Measurements from ENCODE around the gene AP1AR. TPM values are rescaled to one million over a fixed set of nuclear protein-coding genes. Genes with fewer than 3 reads are reported as not detected.
A peak's percentile ranks its signal among the peaks of the same experiment; 100 is the strongest.

The AP1AR gene
- polyA plus RNA-seq (2013, experiment 1 of 2), result 18.7 TPM
- polyA plus RNA-seq (2013, experiment 2 of 2), result 18.6 TPM

- peak within 1 kb of the TSS; percentile 95 for H3K4me2 ChIP-seq (ENCODE audit: low read length)
- peaks cover 18% of the 10 kb centered on the region for H3K79me2 ChIP-seq (ENCODE audit: control insufficient read depth, insufficient read depth, low read length)
- peaks cover 4% of the 10 kb centered on the region for H3K79me1 ChIP-seq (ENCODE audit: low read length)
- peak within 1 kb of the TSS; percentile 5 for H4K5ac ChIP-seq (ENCODE audit: low read length)
- no peak within 1 kb of the TSS for H2BK15ac ChIP-seq (replicated peaks; ENCODE audit: low read depth)
- H3K4ac ChIP-seq (ENCODE audit: low read depth, low read length), result peak within 1 kb of the TSS; percentile 43
- H3K23ac ChIP-seq (ENCODE audit: low read length), result no peak within 1 kb of the TSS
- H3K56ac ChIP-seq (ENCODE audit: low read length), result peak within 1 kb of the TSS; percentile 99
- peak within 1 kb of the TSS; percentile 93 for H3K4me3 ChIP-seq (ENCODE audit: low read length)
- H3K27me3 ChIP-seq (ENCODE audit: insufficient read depth, low read length, poor library complexity), result no peaks in the 10 kb centered on the region
- H2BK120ac ChIP-seq (ENCODE audit: low read depth, low read length), result no peak within 1 kb of the TSS
- H3K36me3 ChIP-seq (ENCODE audit: control insufficient read depth, insufficient read depth, low read length), result no peaks in the 10 kb centered on the region
- peaks cover 2% of the 10 kb centered on the region for H3K4me1 ChIP-seq (ENCODE audit: control insufficient read depth, low read depth, low read length)
- H2BK5ac ChIP-seq (ENCODE audit: low read length), result peak within 1 kb of the TSS; percentile 89
- no peak within 1 kb of the TSS for H2AK5ac ChIP-seq (ENCODE audit: low read length)
- no CpG with 5 or more reads among the region's 70 CpGs for WGBS (ENCODE audit: extremely low coverage, insufficient coverage, low lambda C conversion rate)
- peak; percentile 93 for DNase-seq
- peak within 1 kb of the TSS; percentile 69 for H3K18ac ChIP-seq (ENCODE audit: low read length)
- H3K9ac ChIP-seq (ENCODE audit: low read length), result peak within 1 kb of the TSS; percentile 98
- H4K8ac ChIP-seq (ENCODE audit: low read depth, low read length), result no peak within 1 kb of the TSS
- H3K27ac ChIP-seq (ENCODE audit: low read depth, low read length), result peak within 1 kb of the TSS; percentile 98
These were observed at the start of gene AP1AR for GRCh38 chr4:112231779-112232713. TSS of gene AP1AR (plus strand) at chr4:112231787. CDS start at chr4:112232092, 305 bp downstream.

GRCh38 chr4:112182604-112183003 is 49.0 kb upstream of the AP1AR start:
- no peak overlapping the region for H2BK15ac ChIP-seq (replicated peaks; ENCODE audit: low read depth)
- no peak overlapping the region for H3K56ac ChIP-seq (ENCODE audit: low read length)
- H3K9ac ChIP-seq (ENCODE audit: low read length), result no peak overlapping the region
- no peak overlapping the region for H4K8ac ChIP-seq (ENCODE audit: low read depth, low read length)
- no peaks in the 10 kb centered on the region for H3K36me3 ChIP-seq (ENCODE audit: control insufficient read depth, insufficient read depth, low read length)
- H3K4me1 ChIP-seq (ENCODE audit: control insufficient read depth, low read depth, low read length), result no peaks in the 10 kb centered on the region
- no peak overlapping the region for H4K5ac ChIP-seq (ENCODE audit: low read length)
- H3K27ac ChIP-seq (ENCODE audit: low read depth, low read length), result no peak overlapping the region
- H3K27me3 ChIP-seq (ENCODE audit: insufficient read depth, low read length, poor library complexity), result no peaks in the 10 kb centered on the region
- H2BK120ac ChIP-seq (ENCODE audit: low read depth, low read length), result no peak overlapping the region
- H2AK5ac ChIP-seq (ENCODE audit: low read length), result no peak overlapping the region
- H3K4ac ChIP-seq (ENCODE audit: low read depth, low read length), result no peak overlapping the region
- H3K18ac ChIP-seq (ENCODE audit: low read length), result no peak overlapping the region
- H3K4me2 ChIP-seq (ENCODE audit: low read length), result no peak overlapping the region
- H3K79me1 ChIP-seq (ENCODE audit: low read length), result no peaks in the 10 kb centered on the region
- no peak overlapping the region for H3K4me3 ChIP-seq (ENCODE audit: low read length)
- no CpG with 5 or more reads among the region's 3 CpGs for WGBS (ENCODE audit: extremely low coverage, insufficient coverage, low lambda C conversion rate)
- no peak overlapping the region for H3K23ac ChIP-seq (ENCODE audit: low read length)
- H2BK5ac ChIP-seq (ENCODE audit: low read length), result no peak overlapping the region
- H3K79me2 ChIP-seq (ENCODE audit: control insufficient read depth, insufficient read depth, low read length), result no peaks in the 10 kb centered on the region
- DNase-seq, result no peak

- no peak overlapping the region for H2BK15ac ChIP-seq (replicated peaks; ENCODE audit: low read depth)
- DNase-seq, result no peak
These were observed 48.3 kb upstream of the AP1AR start for GRCh38 chr4:112183252-112183651.

GRCh38 chr4:112184438-112184837 is 47.1 kb upstream of the AP1AR start:
- Histone ChIP-seq H3K27ac (ENCODE audit: low read depth, low read length) (no peak overlapping the region), H3K79me1 (ENCODE audit: low read length) (no peaks in the 10 kb centered on the region), H2AK5ac (ENCODE audit: low read length) (no peak overlapping the region), H3K79me2 (ENCODE audit: control insufficient read depth, insufficient read depth, low read length) (no peaks in the 10 kb centered on the region), H3K36me3 (ENCODE audit: control insufficient read depth, insufficient read depth, low read length) (no peaks in the 10 kb centered on the region), H3K18ac (ENCODE audit: low read length) (no peak overlapping the region), H3K4me2 (ENCODE audit: low read length) (no peak overlapping the region), H3K4ac (ENCODE audit: low read depth, low read length) (no peak overlapping the region), H3K23ac (ENCODE audit: low read length) (no peak overlapping the region), H2BK5ac (ENCODE audit: low read length) (no peak overlapping the region), H3K4me1 (ENCODE audit: control insufficient read depth, low read depth, low read length) (no peaks in the 10 kb centered on the region), H4K5ac (ENCODE audit: low read length) (no peak overlapping the region), H3K27me3 (ENCODE audit: insufficient read depth, low read length, poor library complexity) (no peaks in the 10 kb centered on the region), H2BK15ac (replicated peaks; ENCODE audit: low read depth) (no peak overlapping the region), H2BK120ac (ENCODE audit: low read depth, low read length) (no peak overlapping the region), H4K8ac (ENCODE audit: low read depth, low read length) (no peak overlapping the region), H3K9ac (ENCODE audit: low read length) (no peak overlapping the region), H3K56ac (ENCODE audit: low read length) (no peak overlapping the region), H3K4me3 (ENCODE audit: low read length) (no peak overlapping the region)
- no CpG with 5 or more reads among the region's 1 CpG for WGBS (ENCODE audit: extremely low coverage, insufficient coverage, low lambda C conversion rate)
- no peak for DNase-seq

More at GRCh38 chr4:112183252-112183651, 48.3 kb upstream of the AP1AR start:
- Histone ChIP-seq H3K4ac (ENCODE audit: low read depth, low read length) (no peak overlapping the region), H3K4me2 (ENCODE audit: low read length) (no peak overlapping the region), H3K27me3 (ENCODE audit: insufficient read depth, low read length, poor library complexity) (no peaks in the 10 kb centered on the region), H2BK120ac (ENCODE audit: low read depth, low read length) (no peak overlapping the region), H3K9ac (ENCODE audit: low read length) (no peak overlapping the region), H2BK5ac (ENCODE audit: low read length) (no peak overlapping the region), H3K56ac (ENCODE audit: low read length) (no peak overlapping the region), H3K79me1 (ENCODE audit: low read length) (no peaks in the 10 kb centered on the region), H3K79me2 (ENCODE audit: control insufficient read depth, insufficient read depth, low read length) (no peaks in the 10 kb centered on the region), H3K27ac (ENCODE audit: low read depth, low read length) (no peak overlapping the region), H3K4me1 (ENCODE audit: control insufficient read depth, low read depth, low read length) (no peaks in the 10 kb centered on the region), H3K4me3 (ENCODE audit: low read length) (no peak overlapping the region), H3K18ac (ENCODE audit: low read length) (no peak overlapping the region), H3K23ac (ENCODE audit: low read length) (no peak overlapping the region), H4K8ac (ENCODE audit: low read depth, low read length) (no peak overlapping the region), H4K5ac (ENCODE audit: low read length) (no peak overlapping the region), H2AK5ac (ENCODE audit: low read length) (no peak overlapping the region), H3K36me3 (ENCODE audit: control insufficient read depth, insufficient read depth, low read length) (no peaks in the 10 kb centered on the region)
- WGBS (ENCODE audit: extremely low coverage, insufficient coverage, low lambda C conversion rate), result no CpG with 5 or more reads among the region's 2 CpGs

GRCh38 chr4:112185334-112185733 is 46.3 kb upstream of the AP1AR start:
- Histone ChIP-seq H2BK120ac (ENCODE audit: low read depth, low read length) (no peak overlapping the region), H2BK5ac (ENCODE audit: low read length) (no peak overlapping the region), H3K56ac (ENCODE audit: low read length) (no peak overlapping the region), H3K36me3 (ENCODE audit: control insufficient read depth, insufficient read depth, low read length) (no peaks in the 10 kb centered on the region), H3K4me1 (ENCODE audit: control insufficient read depth, low read depth, low read length) (no peaks in the 10 kb centered on the region), H3K4me3 (ENCODE audit: low read length) (no peak overlapping the region), H2AK5ac (ENCODE audit: low read length) (no peak overlapping the region), H3K27ac (ENCODE audit: low read depth, low read length) (no peak overlapping the region), H3K18ac (ENCODE audit: low read length) (no peak overlapping the region), H3K79me1 (ENCODE audit: low read length) (no peaks in the 10 kb centered on the region), H3K27me3 (ENCODE audit: insufficient read depth, low read length, poor library complexity) (no peaks in the 10 kb centered on the region), H3K4me2 (ENCODE audit: low read length) (no peak overlapping the region), H4K8ac (ENCODE audit: low read depth, low read length) (no peak overlapping the region), H4K5ac (ENCODE audit: low read length) (no peak overlapping the region), H3K4ac (ENCODE audit: low read depth, low read length) (no peak overlapping the region), H2BK15ac (replicated peaks; ENCODE audit: low read depth) (no peak overlapping the region), H3K23ac (ENCODE audit: low read length) (no peak overlapping the region), H3K79me2 (ENCODE audit: control insufficient read depth, insufficient read depth, low read length) (no peaks in the 10 kb centered on the region), H3K9ac (ENCODE audit: low read length) (no peak overlapping the region)
- DNase-seq, result no peak
- WGBS (ENCODE audit: extremely low coverage, insufficient coverage, low lambda C conversion rate), result no CpG with 5 or more reads among the region's 2 CpGs
